ENCODE measurements around the gene CNIH1. TPM values are rescaled to one million over a fixed set of nuclear protein-coding genes. Genes with fewer than 3 reads are reported as not detected.
"Not testable (repeated sequence)": the region's sequence is repeated elsewhere in the genome, so short reads cannot be mapped to it uniquely, and the experiment has no call there.

CNIH1 gene
- total and polyA plus RNA-seq, 11 donors: 40.3 to 190 (median 94.5) TPM

DNA sequence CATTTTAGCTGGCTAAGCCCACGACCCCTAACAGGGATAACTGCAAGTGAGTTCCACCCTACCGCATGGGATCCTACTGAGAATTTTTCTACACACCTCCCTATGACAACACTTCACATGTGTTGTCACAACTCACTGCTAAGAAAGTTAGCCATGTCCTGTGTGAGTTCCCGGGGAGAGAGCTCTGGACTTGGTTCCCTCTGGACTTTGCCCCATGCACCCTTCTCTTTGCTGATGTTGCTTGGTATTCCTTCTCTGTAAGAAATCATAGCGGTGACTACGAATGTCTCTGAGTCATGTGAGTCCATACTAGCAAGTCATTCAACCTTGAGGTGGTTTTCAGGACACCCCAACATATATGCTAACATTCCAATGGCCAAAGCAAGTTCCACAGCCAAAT, 53.8 kb downstream of the CNIH1 start:
- H3K27ac ChIP-seq: no peak overlapping the region
- TF ChIP-seq CTCF (IDR thresholded peaks at IDR 0.05): no peak
- no peak for TF ChIP-seq POLR2A (IDR thresholded peaks at IDR 0.05)
- no peaks in the 10 kb centered on the region for H3K36me3 ChIP-seq
- ATAC-seq (no peak), DNase-seq (no peak)
- no peaks in the 10 kb centered on the region for H3K4me1 ChIP-seq
- no peak overlapping the region for H3K4me3 ChIP-seq
- WGBS, 4 donors: 90 to 94% (median 93%) methylated on average over 5 of the region's 5 CpGs
- intact Hi-C loops (cut with DNase I): no loop called here
- no peaks in the 10 kb centered on the region for H3K9me3 ChIP-seq
- H3K27me3 ChIP-seq: no peaks in the 10 kb centered on the region

DNA sequence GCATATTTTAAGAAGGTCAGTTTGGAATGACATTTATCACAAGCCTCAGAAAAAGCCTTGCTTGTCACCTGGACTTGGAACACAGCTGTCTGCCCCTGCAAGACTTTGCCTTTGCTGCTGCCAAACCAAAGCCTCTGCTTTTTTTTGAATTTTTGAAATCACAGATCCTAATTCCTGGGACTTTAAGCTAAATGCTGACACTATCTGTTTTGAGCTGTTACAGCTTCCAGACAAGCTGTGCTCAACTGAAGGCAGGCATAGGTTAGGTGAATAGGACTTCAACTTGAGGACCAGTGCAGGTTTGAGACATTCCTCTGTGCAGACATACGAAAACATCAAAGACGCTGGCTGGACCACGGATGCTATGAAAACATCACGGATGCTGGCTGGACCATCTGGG, 55.6 kb downstream of the CNIH1 start:
- no peak for TF ChIP-seq CTCF (IDR thresholded peaks at IDR 0.05)
- TF ChIP-seq POLR2A (IDR thresholded peaks at IDR 0.05): no peak
- peaks cover 0 to 5% (median 0%) of the 10 kb centered on the region in 12 donors for H3K9me3 ChIP-seq
- H3K36me3 ChIP-seq: no peaks in the 10 kb centered on the region
- intact Hi-C loops (cut with DNase I): no loop called here
- ATAC-seq (no peak), DNase-seq (no peak)
- no peaks in the 10 kb centered on the region for H3K27me3 ChIP-seq
- no peaks in the 10 kb centered on the region for H3K4me1 ChIP-seq
- 81 to 88% (median 87%) methylated on average over 4 of the region's 4 CpGs for WGBS, 4 donors
- no peak overlapping the region for H3K27ac ChIP-seq
- no peak overlapping the region for H3K4me3 ChIP-seq

DNA sequence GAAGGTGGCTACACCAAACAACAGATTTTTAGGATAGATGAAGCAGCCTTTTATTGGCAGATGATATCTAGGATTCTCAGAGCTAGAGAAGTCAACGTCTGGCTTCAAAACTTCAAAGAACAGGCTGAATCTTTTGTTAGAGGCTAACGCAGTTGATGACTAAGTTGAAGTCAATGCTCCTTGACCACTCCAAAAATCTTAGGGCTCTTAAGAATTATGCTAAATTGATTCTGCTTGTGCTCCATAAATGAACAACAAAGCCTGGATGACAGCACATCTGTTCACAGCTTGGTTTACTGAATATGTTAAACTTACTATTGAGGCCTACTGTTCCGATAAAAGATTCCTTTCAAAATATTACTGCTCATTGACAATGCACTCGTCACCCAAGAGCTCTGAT, 57.3 kb downstream of the CNIH1 start:
- DNase-seq (no peak), ATAC-seq (no peak)
- WGBS, 4 donors: 93 to 96% (median 95%) methylated on average over 4 of the region's 4 CpGs
- peaks cover 0 to 7% (median 0%) of the 10 kb centered on the region in 12 donors for H3K9me3 ChIP-seq
- H3K4me3 ChIP-seq: no peak overlapping the region
- H3K27me3 ChIP-seq: no peaks in the 10 kb centered on the region
- intact Hi-C loops (cut with DNase I): no loop called here
- H3K27ac ChIP-seq: no peak overlapping the region
- no peaks in the 10 kb centered on the region for H3K36me3 ChIP-seq
- H3K4me1 ChIP-seq: peaks cover 0 to 2% (median 0%) of the 10 kb centered on the region in 12 donors
- TF ChIP-seq CTCF (IDR thresholded peaks at IDR 0.05): no peak
- TF ChIP-seq POLR2A (IDR thresholded peaks at IDR 0.05): no peak

DNA sequence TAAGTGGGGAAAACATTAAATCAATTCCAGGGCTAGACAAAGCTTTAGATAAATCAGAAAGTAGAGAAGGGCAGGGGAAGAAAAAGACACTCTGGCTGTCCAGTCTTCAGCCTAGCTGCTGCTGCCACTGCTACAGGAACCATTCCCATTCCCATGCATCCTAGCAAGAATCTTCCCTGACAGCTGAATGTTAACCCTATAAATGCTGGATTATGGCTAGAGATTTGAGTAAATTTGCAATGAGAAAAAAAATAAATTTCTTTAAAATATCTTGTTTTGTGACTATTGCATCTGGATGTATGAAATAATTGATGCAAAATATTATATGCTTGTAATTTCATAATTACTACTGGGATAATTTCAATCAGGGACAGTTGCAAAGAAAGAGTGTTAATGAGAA, 59.4 kb downstream of the CNIH1 start:
- TF ChIP-seq CTCF (IDR thresholded peaks at IDR 0.05) (no peak), POLR2A (IDR thresholded peaks at IDR 0.05) (no peak)
- Histone ChIP-seq H3K36me3 (no peaks in the 10 kb centered on the region), H3K4me1 (peaks cover 0 to 2% (median 0%) of the 10 kb centered on the region in 12 donors), H3K27ac (no peak overlapping the region), H3K4me3 (no peak overlapping the region), H3K27me3 (no peaks in the 10 kb centered on the region), H3K9me3 (peaks cover 0 to 7% (median 0%) of the 10 kb centered on the region in 12 donors)
- DNase-seq (no peak), ATAC-seq (no peak)
- intact Hi-C loops (cut with DNase I): no loop called here

- H3K36me3 ChIP-seq; H3K4me3 ChIP-seq; DNase-seq; H3K9me3 ChIP-seq; intact Hi-C loops (cut with DNase I); H3K4me1 ChIP-seq; H3K27me3 ChIP-seq; ATAC-seq: not testable (repeated sequence)
- peak overlapping the region in 4 of 12 donors; percentile 7 to 52 (median 35) for H3K27ac ChIP-seq
- 42 to 55% (median 46%) methylated on average over 3 of the region's 3 CpGs for WGBS, 4 donors
Observed at GRCh38 chr14:54380558-54380957, 60.6 kb downstream of the CNIH1 start.

GRCh38 chr14:54378893-54379292, 62.3 kb downstream of the CNIH1 start:
- H3K27ac ChIP-seq; H3K36me3 ChIP-seq; intact Hi-C loops (cut with DNase I); H3K27me3 ChIP-seq; H3K9me3 ChIP-seq; DNase-seq; H3K4me1 ChIP-seq; ATAC-seq; H3K4me3 ChIP-seq: not testable (repeated sequence)
- WGBS, 4 donors: 90 to 93% (median 91%) methylated on average over 5 of the region's 5 CpGs
